Globus pallidus (tissue), 1 donor: Measurements from ENCODE around the gene NPIPA3.
"Not testable (repeated sequence)": the region's sequence is repeated elsewhere in the genome, so short reads cannot be mapped to it uniquely, and the experiment has no call there.

Source experiments
- DNase-seq: peaks from one replicate; pipeline ENCODE4 v3.0.0-alpha.2; 2015; ENCODE audit warnings: low spot score

Gene NPIPA3

GRCh38 chr16:14703156-14704011 lies at the start of gene NPIPA3:
NPIPA3 (plus strand) TSS chr16:14703411; CDS start chr16:14708944, 5,533 bp downstream.
- not testable (repeated sequence) for DNase-seq

- no peak for DNase-seq
Observed at GRCh38 chr16:14658063-14658462, 45.1 kb upstream of the NPIPA3 start.

GRCh38 chr16:14667347-14668266 lies 35.6 kb upstream of the NPIPA3 start:
- no peak for DNase-seq

- no peak for DNase-seq
Observed at GRCh38 chr16:14668556-14669223, 34.5 kb upstream of the NPIPA3 start.

GRCh38 chr16:14669776-14670175 lies 33.4 kb upstream of the NPIPA3 start:
- no peak for DNase-seq

- DNase-seq = no peak
Observed at GRCh38 chr16:14672403-14672971, 30.7 kb upstream of the NPIPA3 start.

- no peak for DNase-seq
Observed at GRCh38 chr16:14676633-14677032, 26.6 kb upstream of the NPIPA3 start.

GRCh38 chr16:14677627-14678026 lies 25.6 kb upstream of the NPIPA3 start:
- no peak for DNase-seq

- no peak for DNase-seq
Observed at GRCh38 chr16:14678748-14679497, 24.3 kb upstream of the NPIPA3 start.

- DNase-seq = not testable (repeated sequence)
Observed at GRCh38 chr16:14680396-14680795, 22.8 kb upstream of the NPIPA3 start.

- DNase-seq = no peak
Observed at GRCh38 chr16:14681115-14681514, 22.1 kb upstream of the NPIPA3 start.

GRCh38 chr16:14682121-14682520 lies 21.1 kb upstream of the NPIPA3 start:
- DNase-seq = no peak

GRCh38 chr16:14685870-14686793 lies 17.1 kb upstream of the NPIPA3 start:
- not testable (repeated sequence) for DNase-seq

- not testable (repeated sequence) for DNase-seq
Observed at GRCh38 chr16:14694129-14694528, 9.1 kb upstream of the NPIPA3 start, which contains the start of gene PLA2G10. PLA2G10 (minus strand) TSS chr16:14694308; CDS start chr16:14694229, 79 bp downstream.

GRCh38 chr16:14701859-14702258 lies 1.4 kb upstream of the NPIPA3 start:
- DNase-seq = not testable (repeated sequence)

GRCh38 chr16:14702672-14703071 lies 539 bp upstream of the NPIPA3 start:
- not testable (repeated sequence) for DNase-seq

- DNase-seq = not testable (repeated sequence)
Observed at GRCh38 chr16:14733233-14733632, 30.0 kb downstream of the NPIPA3 start.

- not testable (repeated sequence) for DNase-seq
Observed at GRCh38 chr16:14740832-14741385, 37.7 kb downstream of the NPIPA3 start.

GRCh38 chr16:14741794-14742193 lies 38.6 kb downstream of the NPIPA3 start:
- DNase-seq = not testable (repeated sequence)
